RWPE1 (cell line): ENCODE data around the gene ZNF428.

ENCODE experiments used
- CTCF ChIA-PET: fragments of 350-600 bp; sonication (Branson Sonifier 250); formaldehyde crosslinking; extraction: SDS; loops from one replicate; lab custom pipeline; 2021; lab: Yijun Ruan, JAX
- POLR2A ChIA-PET: fragments of 400-600 bp; formaldehyde crosslinking; extraction: SDS; loops from one replicate; lab custom pipeline; 2020; ENCODE audit warnings: antibody characterized with exemption; ENCODE audit not compliant: low non-redundant PET; lab: Yijun Ruan, JAX
- DNase-seq: peaks from one replicate; pipeline ENCODE4 v3.0.0; 2012; ENCODE audit warnings: low spot score
- H3K27ac ChIP-seq: fragments of 450-650 bp; 2 replicates; pipeline ENCODE4 v1.5.1; 2017
- TF ChIP-seq, protein P1 (sequence below): fragments of 450-650 bp; conservative IDR thresholded peaks from 2 replicates; pipeline ENCODE4 v1.5.1; 2017; ENCODE audit warnings: low read depth, mild to moderate bottlenecking

Gene ZNF428

DNA sequence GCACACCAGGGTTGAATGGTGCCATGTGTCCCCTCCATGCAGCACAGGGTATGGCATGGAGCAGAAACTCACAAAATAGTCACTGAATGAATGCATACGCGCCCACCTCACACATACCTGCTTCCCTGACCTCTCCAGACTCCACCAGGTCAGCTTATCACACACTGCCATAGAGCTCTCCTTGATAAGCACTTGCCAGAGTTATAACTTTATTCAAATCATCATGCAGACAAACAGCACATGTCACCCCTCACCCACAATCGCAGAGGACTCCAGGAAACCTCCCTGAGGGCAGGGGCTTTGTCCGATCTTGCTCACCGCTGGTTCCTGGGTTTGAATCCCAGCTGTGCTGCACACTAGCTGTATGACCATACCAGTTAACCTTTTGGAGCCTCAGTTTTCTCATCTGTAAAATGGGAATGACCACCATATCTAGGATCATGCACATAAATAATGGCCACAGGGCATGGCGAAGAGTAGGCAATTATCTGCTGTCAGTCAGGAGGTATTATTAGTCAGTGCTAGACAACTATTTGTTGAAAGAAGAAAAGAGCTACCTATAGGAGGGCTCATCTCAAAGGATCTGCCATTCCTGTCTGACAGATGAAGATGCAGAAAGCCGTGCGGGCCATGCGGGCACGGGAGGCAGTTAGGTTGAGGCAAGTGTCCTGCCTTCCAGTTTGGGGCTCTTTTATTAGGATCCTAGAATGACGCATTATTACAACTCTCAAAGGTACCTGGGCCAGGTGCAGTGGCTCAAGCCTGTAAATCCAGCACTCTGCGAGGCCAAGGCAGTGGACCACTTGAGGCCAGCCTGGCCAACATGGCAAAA, 58.1 kb downstream of the ZNF428 start:
- POLR2A ChIA-PET, result interaction anchor here (0.7 kb wide), 1 partner anchor 32 kb away, joined by 6 read pairs; no protein-coding TSS in a partner anchor
- peak overlapping the region; percentile 31; the same call in 1 of the 2 replicates for H3K27ac ChIP-seq
- CTCF ChIA-PET, result no interaction called here
- TF ChIP-seq, protein P1, sequence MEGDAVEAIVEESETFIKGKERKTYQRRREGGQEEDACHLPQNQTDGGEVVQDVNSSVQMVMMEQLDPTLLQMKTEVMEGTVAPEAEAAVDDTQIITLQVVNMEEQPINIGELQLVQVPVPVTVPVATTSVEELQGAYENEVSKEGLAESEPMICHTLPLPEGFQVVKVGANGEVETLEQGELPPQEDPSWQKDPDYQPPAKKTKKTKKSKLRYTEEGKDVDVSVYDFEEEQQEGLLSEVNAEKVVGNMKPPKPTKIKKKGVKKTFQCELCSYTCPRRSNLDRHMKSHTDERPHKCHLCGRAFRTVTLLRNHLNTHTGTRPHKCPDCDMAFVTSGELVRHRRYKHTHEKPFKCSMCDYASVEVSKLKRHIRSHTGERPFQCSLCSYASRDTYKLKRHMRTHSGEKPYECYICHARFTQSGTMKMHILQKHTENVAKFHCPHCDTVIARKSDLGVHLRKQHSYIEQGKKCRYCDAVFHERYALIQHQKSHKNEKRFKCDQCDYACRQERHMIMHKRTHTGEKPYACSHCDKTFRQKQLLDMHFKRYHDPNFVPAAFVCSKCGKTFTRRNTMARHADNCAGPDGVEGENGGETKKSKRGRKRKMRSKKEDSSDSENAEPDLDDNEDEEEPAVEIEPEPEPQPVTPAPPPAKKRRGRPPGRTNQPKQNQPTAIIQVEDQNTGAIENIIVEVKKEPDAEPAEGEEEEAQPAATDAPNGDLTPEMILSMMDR, result no peak
- DNase-seq, result no peak

DNA sequence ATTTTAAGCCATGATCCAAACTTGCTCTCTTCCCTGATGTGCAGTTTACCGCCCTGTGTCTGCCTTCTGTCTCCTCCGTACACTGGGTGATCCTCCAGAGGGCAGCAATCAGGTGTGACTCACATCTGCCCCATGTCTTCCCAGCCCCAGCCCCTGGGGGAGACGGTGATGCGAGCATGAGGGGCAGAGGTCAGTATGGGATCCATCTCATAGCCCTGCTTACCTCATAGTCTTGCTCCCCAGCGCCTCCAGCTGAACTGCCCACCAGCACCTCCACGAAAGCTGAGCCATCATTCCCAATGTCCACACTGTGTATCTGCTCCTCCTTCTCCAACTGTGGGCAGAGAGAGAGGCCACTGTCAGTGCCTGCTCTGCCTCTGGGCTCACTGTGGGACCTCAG, 58.7 kb downstream of the ZNF428 start:
- TF ChIP-seq, protein P1, result no peak
- CTCF ChIA-PET, result no interaction called here
- DNase-seq, result no peak
- POLR2A ChIA-PET, result interaction anchor here (0.7 kb wide), 1 partner anchor 239 kb away, joined by 4 read pairs; no protein-coding TSS in a partner anchor
- H3K27ac ChIP-seq, result peak overlapping the region; percentile 31
